Measurements from ENCODE around the gene FMNL2.

FMNL2 gene

DNA sequence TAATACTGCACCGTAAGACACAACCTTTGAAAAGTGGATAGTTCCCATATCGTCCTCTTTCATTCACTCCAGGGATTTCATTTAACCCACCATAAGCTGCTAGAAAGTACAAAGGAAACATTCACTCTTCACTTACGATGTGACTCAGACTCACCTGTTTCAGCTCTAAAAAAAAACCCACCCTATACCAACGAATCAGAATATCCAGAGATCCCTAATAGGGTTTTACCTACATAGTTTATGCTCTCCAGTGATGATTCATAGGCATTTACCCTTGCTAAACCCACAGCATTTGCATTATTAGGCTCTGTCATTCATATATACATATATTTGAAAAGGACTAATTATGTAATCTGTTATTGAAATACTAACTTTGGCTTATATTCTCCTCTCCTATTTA lies 322.1 kb downstream of the FMNL2 start:
- WGBS, 2 donors (ENCODE audit: extremely low coverage in 2 of 2, insufficient read length in 2 of 2, insufficient replicate concordance in 1 of 2): no CpG with 5 or more reads among the region's 4 CpGs
- Histone ChIP-seq H3K27me3 (ENCODE audit: control insufficient read depth in 3 of 3, insufficient read depth in 3 of 3, low read depth in 1 of 3, low read length in 3 of 3) (no peaks in the 10 kb centered on the region), H3K18ac (ENCODE audit: low read length) (no peak overlapping the region), H3K14ac (ENCODE audit: low read length) (no peak overlapping the region), H3K79me1 (ENCODE audit: low read depth, low read length) (no peaks in the 10 kb centered on the region), H2BK5ac (ENCODE audit: low read length) (no peak overlapping the region), H3K9me3 (replicated peaks in 1 of 2; ENCODE audit: control insufficient read depth in 2 of 2, insufficient read depth in 1 of 2, low read depth in 1 of 2, low read length in 2 of 2) (no peaks in the 10 kb centered on the region), H2AFZ (ENCODE audit: low read length) (no peak overlapping the region), H2BK12ac (ENCODE audit: low read length) (no peak overlapping the region), H3K4me2 (ENCODE audit: insufficient read depth, low read length, poor library complexity, severe bottlenecking) (no peak overlapping the region), H2AK5ac (ENCODE audit: low read depth, low read length) (no peak overlapping the region), H3K27ac (replicated peaks; ENCODE audit: low read length) (no peak overlapping the region), H2BK120ac (ENCODE audit: low read depth, low read length) (no peak overlapping the region), H2BK15ac (ENCODE audit: low read length) (no peak overlapping the region), H4K8ac (ENCODE audit: low read depth, low read length) (no peak overlapping the region), H3K4me3 (ENCODE audit: low read length in 2 of 2) (no peak overlapping the region), H3K23ac (ENCODE audit: low read depth, low read length, poor library complexity) (no peak overlapping the region), H3K9ac (ENCODE audit: low read depth, low read length, poor library complexity) (no peak overlapping the region), H3K36me3 (replicated peaks in 1 of 2; ENCODE audit: control insufficient read depth in 2 of 2, insufficient read depth in 2 of 2, low read length in 2 of 2) (peaks cover 14 to 95% of the 10 kb centered on the region in 2 donors), H4K91ac (ENCODE audit: low read depth, low read length, poor library complexity) (no peak overlapping the region), H3K4ac (ENCODE audit: low read length) (no peak overlapping the region), H3K4me1 (ENCODE audit: control insufficient read depth in 2 of 2, insufficient read depth in 1 of 2, low read depth in 1 of 2, low read length in 2 of 2) (no peaks in the 10 kb centered on the region)
- no peak for DNase-seq (ENCODE audit: low spot score)

DNA sequence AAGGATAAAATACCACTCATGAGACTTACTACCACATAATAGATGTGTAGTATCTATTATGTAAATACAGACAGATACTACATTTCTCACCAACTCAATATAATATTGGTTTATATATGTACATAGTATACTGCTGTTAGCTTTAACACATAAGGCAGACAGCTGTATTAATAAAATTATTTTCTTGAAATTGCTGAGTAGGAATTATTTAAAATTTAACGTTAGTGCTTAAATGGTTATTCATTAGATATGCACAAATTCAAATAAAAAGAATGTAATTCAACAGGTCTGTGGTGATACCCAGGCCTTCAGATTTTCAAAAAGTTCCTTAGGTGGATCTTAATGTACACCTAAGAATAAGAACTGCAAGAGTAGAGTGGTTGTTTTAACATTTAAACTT lies 323.2 kb downstream of the FMNL2 start:
- no peaks in the 10 kb centered on the region for H3K9me3 ChIP-seq (replicated peaks in 1 of 2; ENCODE audit: control insufficient read depth in 2 of 2, insufficient read depth in 1 of 2, low read depth in 1 of 2, low read length in 2 of 2)
- no CpG with 5 or more reads among the region's 1 CpG for WGBS, 2 donors (ENCODE audit: extremely low coverage in 2 of 2, insufficient read length in 2 of 2, insufficient replicate concordance in 1 of 2)
- H3K27me3 ChIP-seq (ENCODE audit: control insufficient read depth in 3 of 3, insufficient read depth in 3 of 3, low read depth in 1 of 3, low read length in 3 of 3): no peaks in the 10 kb centered on the region
- H2AK5ac ChIP-seq (ENCODE audit: low read depth, low read length): no peak overlapping the region
- no peak overlapping the region for H2BK120ac ChIP-seq (ENCODE audit: low read depth, low read length)
- no peak for DNase-seq (ENCODE audit: low spot score)
- no peak overlapping the region for H4K8ac ChIP-seq (ENCODE audit: low read depth, low read length)
- H4K91ac ChIP-seq (ENCODE audit: low read depth, low read length, poor library complexity): no peak overlapping the region
- no peaks in the 10 kb centered on the region for H3K4me1 ChIP-seq (ENCODE audit: control insufficient read depth in 2 of 2, insufficient read depth in 1 of 2, low read depth in 1 of 2, low read length in 2 of 2)
- no peak overlapping the region for H3K23ac ChIP-seq (ENCODE audit: low read depth, low read length, poor library complexity)
- no peak overlapping the region for H3K4me3 ChIP-seq (ENCODE audit: low read length in 2 of 2)
- H3K18ac ChIP-seq (ENCODE audit: low read length): no peak overlapping the region
- H2AFZ ChIP-seq (ENCODE audit: low read length): no peak overlapping the region
- H3K14ac ChIP-seq (ENCODE audit: low read length): no peak overlapping the region
- H2BK15ac ChIP-seq (ENCODE audit: low read length): no peak overlapping the region
- no peak overlapping the region for H3K4ac ChIP-seq (ENCODE audit: low read length)
- H3K79me1 ChIP-seq (ENCODE audit: low read depth, low read length): no peaks in the 10 kb centered on the region
- no peak overlapping the region for H2BK5ac ChIP-seq (ENCODE audit: low read length)
- peaks cover 14 to 95% of the 10 kb centered on the region in 2 donors for H3K36me3 ChIP-seq (replicated peaks in 1 of 2; ENCODE audit: control insufficient read depth in 2 of 2, insufficient read depth in 2 of 2, low read length in 2 of 2)
- no peak overlapping the region for H3K4me2 ChIP-seq (ENCODE audit: insufficient read depth, low read length, poor library complexity, severe bottlenecking)
- H3K27ac ChIP-seq (replicated peaks; ENCODE audit: low read length): no peak overlapping the region
- H2BK12ac ChIP-seq (ENCODE audit: low read length): no peak overlapping the region
- no peak overlapping the region for H3K9ac ChIP-seq (ENCODE audit: low read depth, low read length, poor library complexity)

DNA sequence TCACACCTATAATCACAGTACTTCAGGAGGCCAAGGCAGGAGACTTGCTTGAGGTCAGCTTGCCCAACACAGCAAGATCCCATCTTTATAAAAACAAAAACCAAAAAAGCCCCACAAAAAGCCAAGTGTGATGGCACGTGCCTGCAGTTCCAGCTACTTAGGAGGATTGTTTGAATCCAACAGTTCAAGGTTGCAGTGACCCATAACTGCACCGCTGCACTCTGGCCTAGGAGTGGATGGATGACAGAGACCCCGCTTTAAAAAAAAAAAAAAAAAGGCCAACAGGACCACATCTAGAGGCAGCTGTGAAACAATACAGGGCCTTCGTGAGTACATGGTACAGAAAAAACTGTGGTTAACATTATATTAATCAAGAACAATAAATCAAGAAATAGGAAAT lies 326.1 kb downstream of the FMNL2 start:
- Histone ChIP-seq H3K23ac (ENCODE audit: low read depth, low read length, poor library complexity) (no peak overlapping the region), H3K4me3 (ENCODE audit: low read length in 2 of 2) (no peak overlapping the region), H2BK120ac (ENCODE audit: low read depth, low read length) (no peak overlapping the region), H3K14ac (ENCODE audit: low read length) (no peak overlapping the region), H2AK5ac (ENCODE audit: low read depth, low read length) (no peak overlapping the region), H2BK15ac (ENCODE audit: low read length) (no peak overlapping the region), H3K9ac (ENCODE audit: low read depth, low read length, poor library complexity) (no peak overlapping the region), H2BK12ac (ENCODE audit: low read length) (no peak overlapping the region), H4K91ac (ENCODE audit: low read depth, low read length, poor library complexity) (no peak overlapping the region), H2BK5ac (ENCODE audit: low read length) (no peak overlapping the region), H2AFZ (ENCODE audit: low read length) (no peak overlapping the region), H3K36me3 (replicated peaks in 1 of 2; ENCODE audit: control insufficient read depth in 2 of 2, insufficient read depth in 2 of 2, low read length in 2 of 2) (peaks cover 21 to 96% of the 10 kb centered on the region in 2 donors), H3K4me2 (ENCODE audit: insufficient read depth, low read length, poor library complexity, severe bottlenecking) (no peak overlapping the region), H3K4ac (ENCODE audit: low read length) (no peak overlapping the region), H3K18ac (ENCODE audit: low read length) (no peak overlapping the region), H3K79me1 (ENCODE audit: low read depth, low read length) (no peaks in the 10 kb centered on the region), H3K27me3 (ENCODE audit: control insufficient read depth in 3 of 3, insufficient read depth in 3 of 3, low read depth in 1 of 3, low read length in 3 of 3) (no peaks in the 10 kb centered on the region), H3K9me3 (replicated peaks in 1 of 2; ENCODE audit: control insufficient read depth in 2 of 2, insufficient read depth in 1 of 2, low read depth in 1 of 2, low read length in 2 of 2) (no peaks in the 10 kb centered on the region), H3K4me1 (ENCODE audit: control insufficient read depth in 2 of 2, insufficient read depth in 1 of 2, low read depth in 1 of 2, low read length in 2 of 2) (no peaks in the 10 kb centered on the region), H4K8ac (ENCODE audit: low read depth, low read length) (no peak overlapping the region), H3K27ac (replicated peaks; ENCODE audit: low read length) (no peak overlapping the region)
- no peak for DNase-seq (ENCODE audit: low spot score)
- no CpG with 5 or more reads among the region's 4 CpGs for WGBS, 2 donors (ENCODE audit: extremely low coverage in 2 of 2, insufficient read length in 2 of 2, insufficient replicate concordance in 1 of 2)

DNA sequence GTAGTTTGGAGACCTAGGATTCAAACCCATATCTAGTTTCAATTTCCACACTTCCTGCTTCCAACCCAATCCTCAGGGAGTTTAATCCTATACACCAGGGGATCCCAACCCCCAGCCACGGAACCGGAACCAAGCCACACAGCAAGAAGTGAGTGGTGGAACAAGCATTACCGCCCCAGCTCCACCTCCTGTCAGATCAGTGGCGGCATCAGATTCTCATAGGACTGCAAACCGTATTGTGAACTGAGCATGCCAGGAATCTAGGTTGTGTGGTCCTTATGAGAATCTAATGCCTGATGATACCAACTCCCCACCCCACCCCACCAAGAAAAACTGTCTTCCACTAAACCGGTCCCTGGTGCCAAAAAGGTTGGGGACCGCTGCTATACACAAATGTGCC lies 329.8 kb downstream of the FMNL2 start:
- Histone ChIP-seq H3K27ac (replicated peaks; ENCODE audit: low read length) (no peak overlapping the region), H3K27me3 (ENCODE audit: control insufficient read depth in 3 of 3, insufficient read depth in 3 of 3, low read depth in 1 of 3, low read length in 3 of 3) (no peaks in the 10 kb centered on the region), H3K36me3 (replicated peaks in 1 of 2; ENCODE audit: control insufficient read depth in 2 of 2, insufficient read depth in 2 of 2, low read length in 2 of 2) (peaks cover 13 to 98% of the 10 kb centered on the region in 2 donors), H3K4me3 (ENCODE audit: low read length in 2 of 2) (no peak overlapping the region), H3K4ac (ENCODE audit: low read length) (no peak overlapping the region), H4K8ac (ENCODE audit: low read depth, low read length) (no peak overlapping the region), H2BK5ac (ENCODE audit: low read length) (no peak overlapping the region), H3K9ac (ENCODE audit: low read depth, low read length, poor library complexity) (no peak overlapping the region), H3K14ac (ENCODE audit: low read length) (no peak overlapping the region), H3K18ac (ENCODE audit: low read length) (no peak overlapping the region), H3K4me2 (ENCODE audit: insufficient read depth, low read length, poor library complexity, severe bottlenecking) (no peak overlapping the region), H3K4me1 (ENCODE audit: control insufficient read depth in 2 of 2, insufficient read depth in 1 of 2, low read depth in 1 of 2, low read length in 2 of 2) (no peaks in the 10 kb centered on the region), H2BK12ac (ENCODE audit: low read length) (no peak overlapping the region), H2BK15ac (ENCODE audit: low read length) (no peak overlapping the region), H3K9me3 (replicated peaks in 1 of 2; ENCODE audit: control insufficient read depth in 2 of 2, insufficient read depth in 1 of 2, low read depth in 1 of 2, low read length in 2 of 2) (no peaks in the 10 kb centered on the region), H3K79me1 (ENCODE audit: low read depth, low read length) (no peaks in the 10 kb centered on the region), H4K91ac (ENCODE audit: low read depth, low read length, poor library complexity) (no peak overlapping the region), H3K23ac (ENCODE audit: low read depth, low read length, poor library complexity) (no peak overlapping the region), H2AFZ (ENCODE audit: low read length) (no peak overlapping the region), H2BK120ac (ENCODE audit: low read depth, low read length) (no peak overlapping the region), H2AK5ac (ENCODE audit: low read depth, low read length) (no peak overlapping the region)
- no CpG with 5 or more reads among the region's 7 CpGs for WGBS, 2 donors (ENCODE audit: extremely low coverage in 2 of 2, insufficient read length in 2 of 2, insufficient replicate concordance in 1 of 2)
- no peak for DNase-seq (ENCODE audit: low spot score)
